SK-N-SH (cell line): Measurements from ENCODE around the gene LIMA1. TPM values are rescaled to one million over a fixed set of nuclear protein-coding genes. Genes with fewer than 3 reads are reported as not detected.

Experiments used
- CTCF ChIA-PET: fragments of 300-600, 350-600 bp; formaldehyde crosslinking; extraction: SDS; loops from one replicate; lab custom pipeline; 2021; lab: Yijun Ruan, JAX
- POLR2A ChIA-PET: fragments of 350-600 bp; sonication (Branson Sonifier 250); formaldehyde crosslinking; extraction: SDS; loops from one replicate; lab custom pipeline; 2020; ENCODE audit warnings: antibody characterized with exemption, inconsistent platforms; lab: Yijun Ruan, JAX
- DNase-seq: peaks from one replicate; pipeline ENCODE4 v3.0.0; 2012
- H2AFZ ChIP-seq: fragments of 200-600 bp; sonication (generic); 2 replicates; pipeline ENCODE4 v1.8.1; 2016; ENCODE audit warnings: antibody characterized with exemption, mild to moderate bottlenecking, low read depth
- H3F3A ChIP-seq: fragments of 200-600 bp; sonication (generic); replicated peaks from 2 replicates; pipeline ENCODE3; 2016; ENCODE audit warnings: antibody characterized with exemption, mild to moderate bottlenecking; ENCODE audit not compliant: insufficient read depth
- H3K27ac ChIP-seq, 2 experiments: fragments of 200-500 bp in 1 of 2; fragments of 200-600 bp in 1 of 2; sonication (Bioruptor generic) in 1 of 2; sonication (generic), shearing (Covaris generic) in 1 of 2; 2 replicates each; pipeline versions ENCODE4 v1.5.1 to v1.6.1; 2014 to 2016; ENCODE audit warnings: low read depth in 2 of 2, inconsistent platforms in 1 of 2, low read length in 1 of 2, mild to moderate bottlenecking in 1 of 2, mixed read lengths in 1 of 2
- H3K27me3 ChIP-seq: fragments of 200-600 bp; sonication (generic), shearing (Covaris generic); 2 replicates; pipeline ENCODE4 v1.6.1; 2016; ENCODE audit warnings: mixed run types; ENCODE audit not compliant: insufficient read depth
- H3K36me3 ChIP-seq, 2 experiments: fragments of 200-500 bp in 1 of 2; fragments of 200-600 bp in 1 of 2; sonication (Bioruptor generic) in 1 of 2; sonication (generic) in 1 of 2; replicated peaks in 1 of 2; 2 replicates each; pipeline versions ENCODE3 to v1.5.1; 2014 to 2016; ENCODE audit warnings: low read length in 1 of 2, mild to moderate bottlenecking in 1 of 2; ENCODE audit not compliant: insufficient read depth in 2 of 2, control insufficient read depth in 1 of 2
- H3K4me1 ChIP-seq, 2 experiments: fragments of 200-500 bp in 1 of 2; fragments of 200-600 bp in 1 of 2; sonication (Bioruptor generic) in 1 of 2; sonication (generic), shearing (Covaris generic) in 1 of 2; 2 replicates each; pipeline versions ENCODE4 v1.5.1 to v1.6.1; 2014 to 2016; ENCODE audit warnings: low read depth in 1 of 2, low read length in 1 of 2, mixed run types in 1 of 2; ENCODE audit not compliant: insufficient read depth in 2 of 2, control insufficient read depth in 1 of 2
- H3K4me2 ChIP-seq: fragments of 200-600 bp; sonication (generic), shearing (Covaris generic); 2 replicates; pipeline ENCODE4 v1.6.1; 2017; ENCODE audit warnings: mixed run types
- H3K4me3 ChIP-seq, 2 experiments: fragments of 200-500 bp in 1 of 2; fragments of 200-600 bp in 1 of 2; sonication (Bioruptor generic) in 1 of 2; sonication (generic), shearing (Covaris generic) in 1 of 2; 2 replicates each; pipeline versions ENCODE4 v1.5.1 to v1.8.1; 2014 to 2016; ENCODE audit warnings: low read depth in 2 of 2, inconsistent platforms in 1 of 2, low read length in 1 of 2, mild to moderate bottlenecking in 1 of 2, mixed read lengths in 1 of 2, moderate library complexity in 1 of 2
- H3K79me2 ChIP-seq: fragments of 200-600 bp; sonication (generic); 2 replicates; pipeline ENCODE4 v1.8.1; 2017; ENCODE audit warnings: mild to moderate bottlenecking; ENCODE audit not compliant: insufficient read depth
- H3K9ac ChIP-seq: fragments of 200-600 bp; sonication (generic); 2 replicates; pipeline ENCODE4 v1.6.1; 2017; ENCODE audit warnings: mixed run types
- H3K9me2 ChIP-seq: fragments of 200-600 bp; sonication (generic); 2 replicates; pipeline ENCODE4 v1.6.1; 2017; ENCODE audit warnings: mixed run types
- H3K9me3 ChIP-seq: fragments of 200-600 bp; sonication (generic); 2 replicates; pipeline ENCODE4 v1.6.1; 2017; ENCODE audit warnings: mixed run types, mild to moderate bottlenecking, moderate library complexity
- H4K20me1 ChIP-seq: fragments of 200-600 bp; sonication (generic); 2 replicates; pipeline ENCODE4 v1.6.1; 2017; ENCODE audit warnings: mild to moderate bottlenecking, mixed run types; ENCODE audit not compliant: insufficient read depth
- ELF1 ChIP-seq: IDR thresholded peaks from 2 replicates; pipeline ENCODE4 v1.4.0; 2012
- EP300 ChIP-seq, 2 experiments: IDR thresholded peaks; 2 replicates each; pipeline versions ENCODE4 v1.4.0 to v1.6.1; 2012; ENCODE audit warnings: borderline replicate concordance in 1 of 2, low read depth in 1 of 2, low read length in 1 of 2
- FOXJ3 ChIP-seq: sonication (generic); formaldehyde crosslinking; IDR thresholded peaks from 2 replicates; pipeline ENCODE4 v1.5.1; 2020; ENCODE audit warnings: mild to moderate bottlenecking, missing genetic modification reagents
- FOXM1 ChIP-seq: IDR thresholded peaks from 2 replicates; pipeline ENCODE4 v1.4.0; 2012; ENCODE audit warnings: low read depth, mild to moderate bottlenecking
- IRF3 ChIP-seq: fragments of 150-350 bp; IDR thresholded peaks from 2 replicates; pipeline ENCODE4 v1.6.1; 2016; ENCODE audit warnings: mild to moderate bottlenecking, low read depth, low read length
- NRF1 ChIP-seq: IDR thresholded peaks from 2 replicates; pipeline ENCODE4 v1.6.1; 2012; ENCODE audit warnings: low read depth, mild to moderate bottlenecking, low read length
- RAD21 ChIP-seq: IDR thresholded peaks from 2 replicates; pipeline ENCODE4 v1.6.1; 2012; ENCODE audit warnings: mild to moderate bottlenecking, low read length
- RCOR1 ChIP-seq: fragments of 150-350 bp; IDR thresholded peaks from 2 replicates; pipeline ENCODE4 v1.6.1; 2017; ENCODE audit warnings: antibody characterized with exemption, low read length
- REST ChIP-seq: IDR thresholded peaks from 2 replicates; pipeline ENCODE4 v1.6.1; 2012; ENCODE audit warnings: mild to moderate bottlenecking, low read depth, low read length, moderate library complexity
- RXRA ChIP-seq: IDR thresholded peaks from 2 replicates; pipeline ENCODE4 v1.4.0; 2012; ENCODE audit warnings: low read depth, mild to moderate bottlenecking, borderline replicate concordance
- TCF12 ChIP-seq: IDR thresholded peaks from 2 replicates; pipeline ENCODE4 v1.4.0; 2012
- TEAD4 ChIP-seq: IDR thresholded peaks from 2 replicates; pipeline ENCODE4 v1.4.0; 2012; ENCODE audit warnings: mild to moderate bottlenecking, borderline replicate concordance; ENCODE audit not compliant: insufficient read depth
- USF1 ChIP-seq: IDR thresholded peaks from 2 replicates; pipeline ENCODE4 v1.4.0; 2012; ENCODE audit warnings: low read depth, borderline replicate concordance
- YY1 ChIP-seq: IDR thresholded peaks from 2 replicates; pipeline ENCODE4 v1.4.0; 2012; ENCODE audit warnings: low read depth, mild to moderate bottlenecking
- WGBS: methylation state at CpG from one replicate; pipeline ENCODE4 v1.1.6; 2017; ENCODE audit warnings: low lambda C conversion rate; 5-methylcytosine and 5-hydroxymethylcytosine counted together
- polyA plus RNA-seq, 3 experiments: library from polyadenylated mRNA; depleted of rRNA; stranded (reverse); fragments of >200 nt; gene quantifications; 2 replicates each; pipeline ENCODE4 v1.2.3, GENCODE V29; 2012
- TF ChIP-seq, protein P1 (sequence below): IDR thresholded peaks from 2 replicates; pipeline ENCODE4 v1.4.0; 2012; ENCODE audit warnings: low read depth
- TF ChIP-seq, protein P2 (sequence below): fragments of 200-600 bp; sonication (generic); IDR thresholded peaks from 2 replicates; pipeline ENCODE4 v1.6.1; 2017; ENCODE audit warnings: antibody characterized with exemption, mild to moderate bottlenecking, moderate library complexity
- TF ChIP-seq, protein P3 (sequence below): IDR thresholded peaks from 2 replicates; pipeline ENCODE4 v1.4.0; 2012; ENCODE audit warnings: low read depth, borderline replicate concordance

LIMA1 gene
- polyA plus RNA-seq, 1 of the 3 experiments (the other 2 are of a cell fraction): 96.6 TPM

GRCh38 chr12:50201987-50202521 lies 81.3 kb downstream of the LIMA1 start (continued):
- TF ChIP-seq, protein P1, sequence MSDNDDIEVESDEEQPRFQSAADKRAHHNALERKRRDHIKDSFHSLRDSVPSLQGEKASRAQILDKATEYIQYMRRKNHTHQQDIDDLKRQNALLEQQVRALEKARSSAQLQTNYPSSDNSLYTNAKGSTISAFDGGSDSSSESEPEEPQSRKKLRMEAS: peak; percentile 70
- TF ChIP-seq RCOR1: no peak
- TF ChIP-seq NRF1: no peak
- TF ChIP-seq RAD21: no peak
- no peak for TF ChIP-seq FOXJ3 (CRISPR knock-in tag)
- TF ChIP-seq EP300 (IDR thresholded peaks at IDR 0.05; ENCODE audit: borderline replicate concordance in 1 of 2, low read depth in 1 of 2, low read length in 1 of 2): peak in 1 of 2 experiments; percentile 88; a peak in 2 of 4 replicates
- TF ChIP-seq ELF1: no peak
- peak; percentile 90 for TF ChIP-seq TEAD4
- TF ChIP-seq, protein P2, sequence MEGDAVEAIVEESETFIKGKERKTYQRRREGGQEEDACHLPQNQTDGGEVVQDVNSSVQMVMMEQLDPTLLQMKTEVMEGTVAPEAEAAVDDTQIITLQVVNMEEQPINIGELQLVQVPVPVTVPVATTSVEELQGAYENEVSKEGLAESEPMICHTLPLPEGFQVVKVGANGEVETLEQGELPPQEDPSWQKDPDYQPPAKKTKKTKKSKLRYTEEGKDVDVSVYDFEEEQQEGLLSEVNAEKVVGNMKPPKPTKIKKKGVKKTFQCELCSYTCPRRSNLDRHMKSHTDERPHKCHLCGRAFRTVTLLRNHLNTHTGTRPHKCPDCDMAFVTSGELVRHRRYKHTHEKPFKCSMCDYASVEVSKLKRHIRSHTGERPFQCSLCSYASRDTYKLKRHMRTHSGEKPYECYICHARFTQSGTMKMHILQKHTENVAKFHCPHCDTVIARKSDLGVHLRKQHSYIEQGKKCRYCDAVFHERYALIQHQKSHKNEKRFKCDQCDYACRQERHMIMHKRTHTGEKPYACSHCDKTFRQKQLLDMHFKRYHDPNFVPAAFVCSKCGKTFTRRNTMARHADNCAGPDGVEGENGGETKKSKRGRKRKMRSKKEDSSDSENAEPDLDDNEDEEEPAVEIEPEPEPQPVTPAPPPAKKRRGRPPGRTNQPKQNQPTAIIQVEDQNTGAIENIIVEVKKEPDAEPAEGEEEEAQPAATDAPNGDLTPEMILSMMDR: no peak

GRCh38 chr12:50200552-50201273 lies 82.6 kb downstream of the LIMA1 start:
- ChIA-PET CTCF (interaction anchor here (0.6 to 2.2 kb wide), 7 partner anchors 11 to 130 kb away, joined by 3 to 6 read pairs (median 3); no protein-coding TSS in a partner anchor), POLR2A (no interaction called here)
- peak; percentile 22 for DNase-seq
- Histone ChIP-seq H3F3A (peaks cover 73% of the 10 kb centered on the region), H3K9ac (peak overlapping the region; percentile 40; the same call in 1 of the 2 replicates), H3K27me3 (no peaks in the 10 kb centered on the region), H2AFZ (no peak overlapping the region), H4K20me1 (no peaks in the 10 kb centered on the region), H3K79me2 (peaks cover 71% of the 10 kb centered on the region), H3K27ac (peak overlapping the region; percentile 82 to 92), H3K4me2 (peak overlapping the region; percentile 22; the same call in 1 of the 2 replicates), H3K9me2 (no peaks in the 10 kb centered on the region), H3K4me3 (no peak overlapping the region), H3K36me3 (peaks cover 48 to 75% of the 10 kb centered on the region in 2 experiments), H3K4me1 (peaks cover 0 to 53% of the 10 kb centered on the region in 2 experiments), H3K9me3 (no peaks in the 10 kb centered on the region)
- WGBS: 50% methylated on average over 2 of the region's 2 CpGs
- no peak for TF ChIP-seq USF1
- no peak for TF ChIP-seq YY1
- no peak; the same call in 1 of the 2 replicates for TF ChIP-seq RXRA
- no peak for TF ChIP-seq REST
- TF ChIP-seq TCF12: peak; percentile 84
- TF ChIP-seq NRF1: no peak
- TF ChIP-seq RCOR1: peak; percentile 90
- TF ChIP-seq IRF3: no peak
- TF ChIP-seq, protein P3, sequence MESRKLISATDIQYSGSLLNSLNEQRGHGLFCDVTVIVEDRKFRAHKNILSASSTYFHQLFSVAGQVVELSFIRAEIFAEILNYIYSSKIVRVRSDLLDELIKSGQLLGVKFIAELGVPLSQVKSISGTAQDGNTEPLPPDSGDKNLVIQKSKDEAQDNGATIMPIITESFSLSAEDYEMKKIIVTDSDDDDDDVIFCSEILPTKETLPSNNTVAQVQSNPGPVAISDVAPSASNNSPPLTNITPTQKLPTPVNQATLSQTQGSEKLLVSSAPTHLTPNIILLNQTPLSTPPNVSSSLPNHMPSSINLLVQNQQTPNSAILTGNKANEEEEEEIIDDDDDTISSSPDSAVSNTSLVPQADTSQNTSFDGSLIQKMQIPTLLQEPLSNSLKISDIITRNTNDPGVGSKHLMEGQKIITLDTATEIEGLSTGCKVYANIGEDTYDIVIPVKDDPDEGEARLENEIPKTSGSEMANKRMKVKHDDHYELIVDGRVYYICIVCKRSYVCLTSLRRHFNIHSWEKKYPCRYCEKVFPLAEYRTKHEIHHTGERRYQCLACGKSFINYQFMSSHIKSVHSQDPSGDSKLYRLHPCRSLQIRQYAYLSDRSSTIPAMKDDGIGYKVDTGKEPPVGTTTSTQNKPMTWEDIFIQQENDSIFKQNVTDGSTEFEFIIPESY: no peak
- no peak for TF ChIP-seq FOXM1
- TF ChIP-seq RAD21: no peak
- TF ChIP-seq, protein P1: no peak
